Measurements from ENCODE around the gene EIF2B2. TPM values are rescaled to one million over a fixed set of nuclear protein-coding genes. Genes with fewer than 3 reads are reported as not detected.

The EIF2B2 gene
- total RNA-seq, 2 donors from 2014 or later, result 12.9 to 17.1 TPM

- no peak for DNase-seq
- WGBS, 2 donors, result 82 to 84% methylated on average over 8 to 11 of the region's 11 CpGs
- ATAC-seq, result no peak
Measured at GRCh38 chr14:74976264-74977113, 26.2 kb upstream of the EIF2B2 start.

DNA sequence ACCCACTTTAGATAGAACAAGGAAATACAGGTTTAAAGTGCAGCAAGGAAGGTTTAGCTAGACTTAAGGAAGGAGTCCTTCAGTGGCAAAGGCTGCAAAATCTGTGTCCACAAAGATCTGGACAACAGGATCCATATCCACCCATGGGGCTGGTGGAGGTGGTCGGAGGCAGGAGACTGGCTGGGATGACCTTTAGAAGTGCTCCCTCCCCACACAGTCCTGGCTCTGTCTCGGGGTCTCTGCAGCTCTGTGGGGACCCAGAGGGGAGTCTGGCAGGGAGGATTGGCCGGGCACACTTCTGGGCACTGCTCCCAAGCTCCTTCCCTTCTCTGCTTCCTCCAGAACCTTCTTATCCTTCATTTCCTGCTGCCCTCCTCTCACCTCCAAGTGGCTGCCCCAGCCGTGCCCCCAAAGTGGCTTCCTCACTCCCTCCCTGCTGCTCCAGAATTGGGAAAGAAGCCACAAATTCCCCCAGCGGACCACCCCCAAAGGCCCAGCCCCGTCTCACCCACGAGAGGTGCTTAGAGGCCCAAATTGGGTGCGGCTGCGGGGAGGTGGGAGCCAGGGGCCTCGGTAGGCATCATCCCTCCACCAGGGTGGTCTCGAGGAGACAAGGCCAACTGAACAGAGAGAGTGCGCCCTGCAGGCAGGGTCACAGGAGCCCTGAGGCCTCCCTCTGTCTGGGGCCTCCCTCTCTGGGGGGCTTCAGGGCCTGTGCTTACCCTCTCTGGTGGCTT is 25.4 kb upstream of the EIF2B2 start:
- Histone ChIP-seq H3K9me3 (no peaks in the 10 kb centered on the region), H3K4me3 (no peak overlapping the region), H3K27me3 (no peaks in the 10 kb centered on the region), H3K4me1 (no peaks in the 10 kb centered on the region), H3K36me3 (replicated peaks in 1 of 2; ENCODE audit: insufficient read depth in 1 of 2, low read depth in 2 of 2) (no peaks in the 10 kb centered on the region), H3K27ac (no peak overlapping the region)
- intact Hi-C loops (cut with DNase I), result no loop called here
- 69 to 77% methylated on average over 10 to 12 of the region's 12 CpGs for WGBS, 2 donors
- no peak for TF ChIP-seq POLR2A (IDR thresholded peaks at IDR 0.05)
- TF ChIP-seq CTCF (IDR thresholded peaks at IDR 0.05), result no peak
- ATAC-seq (no peak), DNase-seq (no peak)

More at GRCh38 chr14:74976264-74977113, 26.2 kb upstream of the EIF2B2 start:
- Histone ChIP-seq H3K36me3 (replicated peaks in 1 of 2; ENCODE audit: insufficient read depth in 1 of 2, low read depth in 2 of 2) (no peaks in the 10 kb centered on the region), H3K9me3 (no peaks in the 10 kb centered on the region), H3K4me3 (no peak overlapping the region), H3K4me1 (no peaks in the 10 kb centered on the region), H3K27ac (no peak overlapping the region), H3K27me3 (no peaks in the 10 kb centered on the region)
- intact Hi-C loops (cut with DNase I), result no loop called here
- no peak for TF ChIP-seq POLR2A (IDR thresholded peaks at IDR 0.05)
- TF ChIP-seq CTCF (IDR thresholded peaks at IDR 0.05), result no peak

DNA sequence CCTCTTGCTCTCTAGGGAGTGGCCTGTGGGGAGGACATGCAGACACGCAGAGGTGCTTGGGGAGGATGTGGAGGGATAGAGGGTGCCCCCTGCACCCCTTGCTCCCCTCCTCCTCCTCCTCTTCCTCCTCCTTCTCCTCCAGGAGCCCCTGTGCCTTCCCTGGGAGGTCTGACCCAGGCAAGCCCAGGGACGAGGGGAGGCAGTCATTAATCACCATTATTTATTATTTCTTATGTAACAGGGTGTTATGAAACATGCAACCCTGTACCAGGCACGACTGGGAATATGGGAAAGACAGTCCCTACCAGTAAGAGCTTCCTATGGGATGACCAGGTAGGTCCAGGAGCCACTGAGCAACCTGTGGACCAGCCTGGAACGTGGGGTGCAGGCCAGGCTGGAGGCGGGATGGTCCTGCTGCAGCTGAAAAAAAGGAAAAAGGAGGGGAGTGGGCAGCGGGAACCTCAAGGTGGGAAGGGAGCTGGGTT is 24.8 kb upstream of the EIF2B2 start:
- Histone ChIP-seq H3K27me3 (no peaks in the 10 kb centered on the region), H3K9me3 (no peaks in the 10 kb centered on the region), H3K27ac (no peak overlapping the region), H3K36me3 (replicated peaks in 1 of 2; ENCODE audit: insufficient read depth in 1 of 2, low read depth in 2 of 2) (no peaks in the 10 kb centered on the region), H3K4me1 (no peaks in the 10 kb centered on the region), H3K4me3 (no peak overlapping the region)
- TF ChIP-seq POLR2A (IDR thresholded peaks at IDR 0.05), result no peak
- TF ChIP-seq CTCF (IDR thresholded peaks at IDR 0.05), result no peak
- WGBS, 2 donors, result 45 to 57% methylated on average over 6 of the region's 6 CpGs
- no peak for ATAC-seq
- no peak for DNase-seq
- intact Hi-C loops (cut with DNase I), result no loop called here

GRCh38 chr14:74978416-74978947 is 24.2 kb upstream of the EIF2B2 start:
- Histone ChIP-seq H3K27ac (no peak overlapping the region), H3K4me1 (no peaks in the 10 kb centered on the region), H3K9me3 (no peaks in the 10 kb centered on the region), H3K4me3 (no peak overlapping the region), H3K36me3 (replicated peaks in 1 of 2; ENCODE audit: insufficient read depth in 1 of 2, low read depth in 2 of 2) (no peaks in the 10 kb centered on the region), H3K27me3 (no peaks in the 10 kb centered on the region)
- WGBS, 2 donors, result 68 to 76% methylated on average over 7 to 11 of the region's 11 CpGs
- intact Hi-C loops (cut with DNase I), result no loop called here
- ATAC-seq, result no peak
- no peak for DNase-seq
- no peak for TF ChIP-seq CTCF (IDR thresholded peaks at IDR 0.05)
- TF ChIP-seq POLR2A (IDR thresholded peaks at IDR 0.05), result no peak

Measured in body of pancreas (tissue), 4 donors.